ENCODE measurements around the gene SYK.
"Not testable (repeated sequence)": the region's sequence is repeated elsewhere in the genome, so short reads cannot be mapped to it uniquely, and the experiment has no call there.

The SYK gene

DNA sequence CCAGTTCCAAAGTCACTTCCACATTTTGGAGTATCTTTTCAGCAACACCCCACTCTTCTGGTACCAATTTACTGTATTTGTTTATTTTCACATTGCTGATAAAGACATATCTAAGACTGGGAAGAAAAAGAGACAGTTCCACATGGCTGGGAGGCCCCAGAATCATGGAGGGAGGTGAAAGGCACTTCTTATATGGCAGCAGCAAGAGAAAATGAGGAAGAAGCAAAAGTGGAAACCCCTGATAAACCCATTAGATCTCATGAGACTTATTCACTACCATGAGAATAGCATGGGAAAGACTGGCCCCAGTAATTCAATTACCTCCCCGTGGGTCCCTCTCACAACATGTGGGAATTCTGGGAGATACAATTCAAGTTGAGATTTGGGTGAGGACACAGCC is 19.6 kb downstream of the SYK start:
- H2BK5ac ChIP-seq (ENCODE audit: low read depth, low read length, poor library complexity); H4K91ac ChIP-seq (ENCODE audit: low read depth, low read length); H4K12ac ChIP-seq (ENCODE audit: low read depth, low read length); H3K23ac ChIP-seq (ENCODE audit: low read length); H3K79me2 ChIP-seq (ENCODE audit: control insufficient read depth, insufficient read depth, low read length, poor library complexity); H2AFZ ChIP-seq (ENCODE audit: insufficient read depth, low read length, poor library complexity); H3K9me3 ChIP-seq (ENCODE audit: insufficient read depth, low read depth, low read length); H3K14ac ChIP-seq (ENCODE audit: low read length); H2BK120ac ChIP-seq (ENCODE audit: insufficient read depth, low read length, poor library complexity); H4K8ac ChIP-seq (ENCODE audit: low read depth, low read length); H3K4ac ChIP-seq (ENCODE audit: low read depth, low read length); H3K27me3 ChIP-seq (ENCODE audit: insufficient read depth, low read length); H3K9ac ChIP-seq (ENCODE audit: low read length); H3K4me3 ChIP-seq (ENCODE audit: low read depth, low read length); H3K18ac ChIP-seq (ENCODE audit: low read length); H2AK5ac ChIP-seq (ENCODE audit: low read length); H3K27ac ChIP-seq (ENCODE audit: low read depth, low read length); H3K36me3 ChIP-seq (ENCODE audit: control insufficient read depth in 1 of 2, insufficient read depth in 2 of 2, low read length in 2 of 2); H2BK12ac ChIP-seq (ENCODE audit: low read length); H3K79me1 ChIP-seq (ENCODE audit: low read length); DNase-seq; H3K4me2 ChIP-seq (ENCODE audit: low read length); H3K4me1 ChIP-seq (ENCODE audit: control insufficient read depth in 1 of 2, insufficient read depth in 2 of 2, low read length in 2 of 2): not testable (repeated sequence)
- no CpG with 5 or more reads among the region's 1 CpG for WGBS (ENCODE audit: extremely low coverage, insufficient coverage, insufficient read length)

DNA sequence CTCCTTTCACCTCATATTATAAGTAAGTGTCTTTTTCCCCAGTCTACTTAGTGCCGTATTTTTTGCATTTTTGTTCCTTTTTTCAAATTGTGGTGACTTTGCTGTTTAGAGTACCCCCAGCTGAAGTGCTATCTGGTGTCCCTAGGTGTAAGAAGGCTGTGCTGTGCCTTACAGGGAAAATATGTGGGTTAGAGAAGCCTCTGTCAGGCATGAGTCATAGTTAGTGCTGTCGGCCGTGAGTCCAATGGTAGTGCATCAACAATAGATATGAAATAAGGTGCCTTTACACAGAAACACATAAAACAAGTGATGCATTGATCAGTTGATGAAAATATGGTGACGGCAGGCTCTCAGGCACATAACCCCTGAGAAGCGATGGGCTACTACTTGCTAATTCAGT is 20.1 kb downstream of the SYK start:
- H3K4ac ChIP-seq (ENCODE audit: low read depth, low read length), result no peak overlapping the region
- no peak overlapping the region for H4K91ac ChIP-seq (ENCODE audit: low read depth, low read length)
- no CpG with 5 or more reads among the region's 5 CpGs for WGBS (ENCODE audit: extremely low coverage, insufficient coverage, insufficient read length)
- H4K8ac ChIP-seq (ENCODE audit: low read depth, low read length), result no peak overlapping the region
- H3K4me3 ChIP-seq (ENCODE audit: low read depth, low read length), result no peak overlapping the region
- no peak overlapping the region for H4K12ac ChIP-seq (ENCODE audit: low read depth, low read length)
- no peak overlapping the region for H3K9ac ChIP-seq (ENCODE audit: low read length)
- H2BK12ac ChIP-seq (ENCODE audit: low read length), result no peak overlapping the region
- H3K79me1 ChIP-seq (ENCODE audit: low read length), result no peaks in the 10 kb centered on the region
- H3K27me3 ChIP-seq (ENCODE audit: insufficient read depth, low read length), result no peaks in the 10 kb centered on the region
- H2AK5ac ChIP-seq (ENCODE audit: low read length), result no peak overlapping the region
- no peaks in the 10 kb centered on the region for H3K79me2 ChIP-seq (ENCODE audit: control insufficient read depth, insufficient read depth, low read length, poor library complexity)
- no peak overlapping the region for H3K4me2 ChIP-seq (ENCODE audit: low read length)
- no peak overlapping the region for H3K14ac ChIP-seq (ENCODE audit: low read length)
- no peak overlapping the region for H2AFZ ChIP-seq (ENCODE audit: insufficient read depth, low read length, poor library complexity)
- no peak overlapping the region for H2BK120ac ChIP-seq (ENCODE audit: insufficient read depth, low read length, poor library complexity)
- no peaks in the 10 kb centered on the region for H3K4me1 ChIP-seq (ENCODE audit: control insufficient read depth in 1 of 2, insufficient read depth in 2 of 2, low read length in 2 of 2)
- H3K23ac ChIP-seq (ENCODE audit: low read length), result no peak overlapping the region
- H3K18ac ChIP-seq (ENCODE audit: low read length), result no peak overlapping the region
- no peak overlapping the region for H2BK5ac ChIP-seq (ENCODE audit: low read depth, low read length, poor library complexity)
- no peak overlapping the region for H3K27ac ChIP-seq (ENCODE audit: low read depth, low read length)
- peak in 1 of 2 donors; percentile 7 for DNase-seq
- H3K36me3 ChIP-seq (ENCODE audit: control insufficient read depth in 1 of 2, insufficient read depth in 2 of 2, low read length in 2 of 2), result no peaks in the 10 kb centered on the region
- peaks cover 2% of the 10 kb centered on the region for H3K9me3 ChIP-seq (ENCODE audit: insufficient read depth, low read depth, low read length)

DNA sequence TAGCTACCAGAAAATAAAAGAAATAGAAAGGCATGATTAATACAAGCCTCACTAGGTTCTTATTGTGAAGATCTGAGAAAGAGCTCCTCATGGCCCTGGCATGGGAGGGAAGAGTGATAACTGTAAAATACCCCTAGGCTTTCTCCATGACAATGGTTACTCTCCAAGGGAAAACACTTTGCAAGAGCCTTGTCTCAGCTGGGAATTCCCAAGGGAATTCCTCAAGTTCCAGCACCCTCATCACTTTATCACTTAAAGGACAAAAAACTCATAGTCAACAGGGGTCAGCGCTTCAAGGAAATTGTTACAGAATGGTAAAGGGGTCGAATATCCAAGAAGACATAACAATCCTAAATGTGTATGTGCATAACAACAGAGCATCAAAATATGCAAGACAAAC is 21.2 kb downstream of the SYK start:
- no peak overlapping the region for H3K18ac ChIP-seq (ENCODE audit: low read length)
- H3K4ac ChIP-seq (ENCODE audit: low read depth, low read length), result no peak overlapping the region
- no peak overlapping the region for H3K23ac ChIP-seq (ENCODE audit: low read length)
- peaks cover 2% of the 10 kb centered on the region for H3K9me3 ChIP-seq (ENCODE audit: insufficient read depth, low read depth, low read length)
- H4K91ac ChIP-seq (ENCODE audit: low read depth, low read length), result no peak overlapping the region
- H3K4me1 ChIP-seq (ENCODE audit: control insufficient read depth in 1 of 2, insufficient read depth in 2 of 2, low read length in 2 of 2), result no peaks in the 10 kb centered on the region
- no peaks in the 10 kb centered on the region for H3K27me3 ChIP-seq (ENCODE audit: insufficient read depth, low read length)
- no peak overlapping the region for H4K8ac ChIP-seq (ENCODE audit: low read depth, low read length)
- H3K9ac ChIP-seq (ENCODE audit: low read length), result no peak overlapping the region
- H2BK120ac ChIP-seq (ENCODE audit: insufficient read depth, low read length, poor library complexity), result no peak overlapping the region
- H2BK12ac ChIP-seq (ENCODE audit: low read length), result no peak overlapping the region
- H4K12ac ChIP-seq (ENCODE audit: low read depth, low read length), result no peak overlapping the region
- no peak overlapping the region for H3K27ac ChIP-seq (ENCODE audit: low read depth, low read length)
- H3K4me2 ChIP-seq (ENCODE audit: low read length), result no peak overlapping the region
- H2AK5ac ChIP-seq (ENCODE audit: low read length), result no peak overlapping the region
- no peak overlapping the region for H3K14ac ChIP-seq (ENCODE audit: low read length)
- no peak overlapping the region for H2AFZ ChIP-seq (ENCODE audit: insufficient read depth, low read length, poor library complexity)
- no peaks in the 10 kb centered on the region for H3K79me2 ChIP-seq (ENCODE audit: control insufficient read depth, insufficient read depth, low read length, poor library complexity)
- no peak overlapping the region for H3K4me3 ChIP-seq (ENCODE audit: low read depth, low read length)
- H3K36me3 ChIP-seq (ENCODE audit: control insufficient read depth in 1 of 2, insufficient read depth in 2 of 2, low read length in 2 of 2), result no peaks in the 10 kb centered on the region
- H3K79me1 ChIP-seq (ENCODE audit: low read length), result no peaks in the 10 kb centered on the region
- no peak overlapping the region for H2BK5ac ChIP-seq (ENCODE audit: low read depth, low read length, poor library complexity)
- DNase-seq, result peak; percentile 68 to 74
- no CpG with 5 or more reads among the region's 2 CpGs for WGBS (ENCODE audit: extremely low coverage, insufficient coverage, insufficient read length)

DNA sequence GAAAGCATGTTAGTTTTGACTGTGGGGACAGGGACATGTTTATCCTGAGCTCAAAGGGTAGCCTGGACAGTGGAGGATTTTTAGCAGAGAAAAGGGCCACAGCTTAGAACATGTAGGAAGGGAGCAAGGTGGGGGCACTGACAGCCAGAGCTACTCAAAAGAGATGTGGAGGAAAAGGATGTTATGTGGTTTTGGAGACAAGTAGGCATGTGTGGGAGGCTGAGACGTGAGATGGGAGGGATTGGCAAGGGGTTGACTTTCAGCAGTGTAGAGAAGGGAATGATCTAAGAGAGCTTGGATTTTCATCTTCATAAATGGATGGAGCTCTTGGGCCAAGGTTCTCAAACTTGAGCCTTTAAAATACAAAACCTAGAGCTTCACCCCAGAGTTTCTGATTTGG is 24.0 kb downstream of the SYK start:
- H4K12ac ChIP-seq (ENCODE audit: low read depth, low read length), result no peak overlapping the region
- no peak overlapping the region for H2AFZ ChIP-seq (ENCODE audit: insufficient read depth, low read length, poor library complexity)
- H2AK5ac ChIP-seq (ENCODE audit: low read length), result no peak overlapping the region
- no peak overlapping the region for H3K4me2 ChIP-seq (ENCODE audit: low read length)
- no peak overlapping the region for H3K18ac ChIP-seq (ENCODE audit: low read length)
- H3K9ac ChIP-seq (ENCODE audit: low read length), result no peak overlapping the region
- no CpG with 5 or more reads among the region's 1 CpG for WGBS (ENCODE audit: extremely low coverage, insufficient coverage, insufficient read length)
- H3K27ac ChIP-seq (ENCODE audit: low read depth, low read length), result no peak overlapping the region
- no peak overlapping the region for H3K23ac ChIP-seq (ENCODE audit: low read length)
- no peaks in the 10 kb centered on the region for H3K36me3 ChIP-seq (ENCODE audit: control insufficient read depth in 1 of 2, insufficient read depth in 2 of 2, low read length in 2 of 2)
- no peak overlapping the region for H2BK120ac ChIP-seq (ENCODE audit: insufficient read depth, low read length, poor library complexity)
- no peaks in the 10 kb centered on the region for H3K4me1 ChIP-seq (ENCODE audit: control insufficient read depth in 1 of 2, insufficient read depth in 2 of 2, low read length in 2 of 2)
- H3K27me3 ChIP-seq (ENCODE audit: insufficient read depth, low read length), result no peaks in the 10 kb centered on the region
- DNase-seq, result no peak
- no peaks in the 10 kb centered on the region for H3K79me1 ChIP-seq (ENCODE audit: low read length)
- no peak overlapping the region for H2BK12ac ChIP-seq (ENCODE audit: low read length)
- H4K91ac ChIP-seq (ENCODE audit: low read depth, low read length), result no peak overlapping the region
- H3K9me3 ChIP-seq (ENCODE audit: insufficient read depth, low read depth, low read length), result peaks cover 4% of the 10 kb centered on the region
- no peak overlapping the region for H3K4ac ChIP-seq (ENCODE audit: low read depth, low read length)
- no peak overlapping the region for H4K8ac ChIP-seq (ENCODE audit: low read depth, low read length)
- H2BK5ac ChIP-seq (ENCODE audit: low read depth, low read length, poor library complexity), result no peak overlapping the region
- no peaks in the 10 kb centered on the region for H3K79me2 ChIP-seq (ENCODE audit: control insufficient read depth, insufficient read depth, low read length, poor library complexity)
- H3K14ac ChIP-seq (ENCODE audit: low read length), result no peak overlapping the region
- H3K4me3 ChIP-seq (ENCODE audit: low read depth, low read length), result no peak overlapping the region
